ENCODE data around the gene HDAC4.

- TF ChIP-seq CTCF (IDR thresholded peaks at IDR 0.05) (no peak), EP300 (IDR thresholded peaks at IDR 0.05) (no peak)
These were observed 304.0 kb downstream of the HDAC4 start for GRCh38 chr2:239096676-239097427.

All from tibial nerve (tissue), 4 donors.